Measurements from ENCODE around the gene TUBB3. TPM values are rescaled to one million over a fixed set of nuclear protein-coding genes. Genes with fewer than 3 reads are reported as not detected.

Gene TUBB3
- total and polyA plus RNA-seq, 2 of the 8 experiments (the other 6 are each of a cell fraction or from before 2014, with no cell fraction given): 275 to 393 TPM

GRCh38 chr16:89952049-89952448, 28.9 kb downstream of the TUBB3 start (continued):
- TF ChIP-seq CHD7 (IDR thresholded peaks at IDR 0.05; ENCODE audit: insufficient replicate concordance, low read length) (no peak), RNF2 (IDR thresholded peaks at IDR 0.05; ENCODE audit: borderline replicate concordance, low read depth, low read length, missing control alignments, poor library complexity, severe bottlenecking) (no peak), SP1 (IDR thresholded peaks at IDR 0.05; ENCODE audit: low read depth, low read length) (no peak), EGR1 (IDR thresholded peaks at IDR 0.05; ENCODE audit: borderline replicate concordance, low read depth, low read length) (no peak), POU5F1 (IDR thresholded peaks at IDR 0.05; ENCODE audit: low read depth, low read length) (no peak), SP4 (IDR thresholded peaks at IDR 0.05; ENCODE audit: low read length) (no peak), BRCA1 (IDR thresholded peaks at IDR 0.05; ENCODE audit: low read depth, low read length) (no peak)
